ENCODE results near the gene CABP1. TPM values are rescaled to one million over a fixed set of nuclear protein-coding genes. Genes with fewer than 3 reads are reported as not detected.

The CABP1 gene
- polyA plus RNA-seq, 1 donor (not counting 4 experiments of a cell fraction or from before 2014, with no cell fraction given), result 0.04 TPM

- no peaks in the 10 kb centered on the region for H3K4me1 ChIP-seq (ENCODE audit: control insufficient read depth, extremely low read depth, insufficient read depth, low read length)
- no peak overlapping the region for H3K4me2 ChIP-seq (ENCODE audit: control insufficient read depth, extremely low read depth, insufficient read depth, low read depth, low read length)
- no peaks in the 10 kb centered on the region for H4K20me1 ChIP-seq (ENCODE audit: control insufficient read depth, extremely low read depth, insufficient read depth, low read length)
- no peak overlapping the region for H3K4me3 ChIP-seq (ENCODE audit: control insufficient read depth in 2 of 3, extremely low read depth in 1 of 3, insufficient read depth in 2 of 3, low read depth in 1 of 3, low read length in 3 of 3)
- no peaks in the 10 kb centered on the region for H3K9me1 ChIP-seq (ENCODE audit: control insufficient read depth, extremely low read depth, insufficient read depth, low read length)
- no peaks in the 10 kb centered on the region for H3K79me2 ChIP-seq (ENCODE audit: control insufficient read depth, insufficient read depth, low read length)
- DNase-seq (ENCODE audit: low read depth, low spot score) (no peak), FAIRE-seq (no peak)
- no peaks in the 10 kb centered on the region for H3K36me3 ChIP-seq (ENCODE audit: control insufficient read depth in 2 of 2, extremely low read depth in 1 of 2, insufficient read depth in 2 of 2, low read length in 2 of 2)
- peaks cover 4% of the 10 kb centered on the region for H3K27me3 ChIP-seq (ENCODE audit: control insufficient read depth, extremely low read depth, insufficient read depth, low read length)
- no peak overlapping the region for H3K9ac ChIP-seq (ENCODE audit: control insufficient read depth, extremely low read depth, insufficient read depth, low read length)
- dilution Hi-C loops (cut with MboI; ENCODE audit: extremely low pct_ligation_motif_present, low sequenced_read_pairs), result no loop called here
- no peak overlapping the region for H3K27ac ChIP-seq (ENCODE audit: control insufficient read depth, insufficient read depth, low read length)
- H2AFZ ChIP-seq (ENCODE audit: control insufficient read depth, low read length), result no peak overlapping the region
- TF ChIP-seq EZH2 (IDR thresholded peaks at IDR 0.05; ENCODE audit: low read length) (no peak), CTCF (optimal IDR thresholded peaks at IDR 0.05 in 1 of 3, IDR thresholded peaks at IDR 0.05 in 1 of 3, conservative IDR thresholded peaks at IDR 0.05 in 1 of 3; ENCODE audit: extremely low read depth in 1 of 3, insufficient read depth in 2 of 3, low read length in 3 of 3) (no peak)
- H3K9me3 ChIP-seq (ENCODE audit: control insufficient read depth, low read depth, low read length), result no peaks in the 10 kb centered on the region
Observed at GRCh38 chr12:120631097-120631496, 9.3 kb upstream of the CABP1 start.

- no peak overlapping the region for H3K27ac ChIP-seq (ENCODE audit: control insufficient read depth, insufficient read depth, low read length)
- TF ChIP-seq CTCF (optimal IDR thresholded peaks at IDR 0.05 in 1 of 3, IDR thresholded peaks at IDR 0.05 in 1 of 3, conservative IDR thresholded peaks at IDR 0.05 in 1 of 3; ENCODE audit: extremely low read depth in 1 of 3, insufficient read depth in 2 of 3, low read length in 3 of 3) (no peak), EZH2 (IDR thresholded peaks at IDR 0.05; ENCODE audit: low read length) (peak; percentile 89)
- H3K4me1 ChIP-seq (ENCODE audit: control insufficient read depth, extremely low read depth, insufficient read depth, low read length), result peaks cover 6% of the 10 kb centered on the region
- H2AFZ ChIP-seq (ENCODE audit: control insufficient read depth, low read length), result no peak overlapping the region
- H3K27me3 ChIP-seq (ENCODE audit: control insufficient read depth, extremely low read depth, insufficient read depth, low read length), result peaks cover 40% of the 10 kb centered on the region
- no peaks in the 10 kb centered on the region for H3K9me1 ChIP-seq (ENCODE audit: control insufficient read depth, extremely low read depth, insufficient read depth, low read length)
- no peak overlapping the region for H3K9ac ChIP-seq (ENCODE audit: control insufficient read depth, extremely low read depth, insufficient read depth, low read length)
- dilution Hi-C loops (cut with MboI; ENCODE audit: extremely low pct_ligation_motif_present, low sequenced_read_pairs), result no loop called here
- FAIRE-seq (no peak), DNase-seq (ENCODE audit: low read depth, low spot score) (no peak)
- H3K36me3 ChIP-seq (ENCODE audit: control insufficient read depth in 2 of 2, extremely low read depth in 1 of 2, insufficient read depth in 2 of 2, low read length in 2 of 2), result no peaks in the 10 kb centered on the region
- H4K20me1 ChIP-seq (ENCODE audit: control insufficient read depth, extremely low read depth, insufficient read depth, low read length), result no peaks in the 10 kb centered on the region
- no peaks in the 10 kb centered on the region for H3K9me3 ChIP-seq (ENCODE audit: control insufficient read depth, low read depth, low read length)
- peak overlapping the region; percentile 71 for H3K4me2 ChIP-seq (ENCODE audit: control insufficient read depth, extremely low read depth, insufficient read depth, low read depth, low read length)
- no peaks in the 10 kb centered on the region for H3K79me2 ChIP-seq (ENCODE audit: control insufficient read depth, insufficient read depth, low read length)
- peak overlapping the region; percentile 29 to 54 (median 48) for H3K4me3 ChIP-seq (ENCODE audit: control insufficient read depth in 2 of 3, extremely low read depth in 1 of 3, insufficient read depth in 2 of 3, low read depth in 1 of 3, low read length in 3 of 3)
Observed at GRCh38 chr12:120640861-120641833, 721 bp downstream of the CABP1 start.
